H9 (cell line): ENCODE results near the gene HTRA3. TPM values are rescaled to one million over a fixed set of nuclear protein-coding genes. Genes with fewer than 3 reads are reported as not detected.

ENCODE experiments used
- DNase-seq: peaks from one replicate; pipeline ENCODE4 v3.0.0-alpha.2; 2017
- H2AFZ ChIP-seq: one replicate; pipeline ENCODE4 v1.6.1; 2013; ENCODE audit warnings: mild to moderate bottlenecking, low read length, control low read depth, moderate library complexity
- H2AK5ac ChIP-seq: 2 replicates; pipeline ENCODE4 v1.6.1; 2013; ENCODE audit warnings: low read length, control low read depth, mixed read lengths; ENCODE audit not compliant: insufficient read length
- H2BK120ac ChIP-seq: one replicate; pipeline ENCODE4 v1.6.1; 2013; ENCODE audit warnings: low read depth, mild to moderate bottlenecking, low read length, control low read depth, inconsistent platforms; ENCODE audit not compliant: poor library complexity, severe bottlenecking
- H2BK12ac ChIP-seq: 2 replicates; pipeline ENCODE4 v1.6.1; 2013; ENCODE audit warnings: low read length, control low read depth, mixed read lengths, low read depth; ENCODE audit not compliant: insufficient read length
- H2BK15ac ChIP-seq: 2 replicates; pipeline ENCODE4 v1.6.1; 2013; ENCODE audit warnings: low read depth, low read length, control low read depth
- H2BK20ac ChIP-seq: one replicate; pipeline ENCODE4 v1.6.1; 2013; ENCODE audit warnings: low read depth, mild to moderate bottlenecking, low read length, control low read depth, inconsistent platforms; ENCODE audit not compliant: poor library complexity, severe bottlenecking
- H2BK5ac ChIP-seq: 2 replicates; pipeline ENCODE4 v1.6.1; 2013; ENCODE audit warnings: low read length, control low read depth, mixed read lengths; ENCODE audit not compliant: insufficient read length
- H3K14ac ChIP-seq: 2 replicates; pipeline ENCODE4 v1.6.1; 2013; ENCODE audit warnings: low read length, control low read depth; ENCODE audit not compliant: insufficient read depth
- H3K18ac ChIP-seq: 2 replicates; pipeline ENCODE4 v1.6.1; 2013; ENCODE audit warnings: low read depth, mild to moderate bottlenecking, mixed read lengths, low read length, control low read depth; ENCODE audit not compliant: insufficient read length
- H3K23ac ChIP-seq: 2 replicates; pipeline ENCODE4 v1.6.1; 2013; ENCODE audit warnings: low read length, control low read depth, mixed read lengths, low read depth; ENCODE audit not compliant: insufficient read length
- H3K23me2 ChIP-seq: 2 replicates; pipeline ENCODE4 v1.6.1; 2013; ENCODE audit warnings: low read depth, mild to moderate bottlenecking, mixed read lengths, low read length, control low read depth; ENCODE audit not compliant: insufficient read length, poor library complexity, severe bottlenecking
- H3K27ac ChIP-seq: 2 replicates; pipeline ENCODE4 v1.5.1; 2013; ENCODE audit warnings: low read length, control low read depth, mixed read lengths, low read depth; ENCODE audit not compliant: insufficient read length
- H3K27me3 ChIP-seq: 2 replicates; pipeline ENCODE4 v1.6.1; 2013; ENCODE audit warnings: low read length, control low read depth, inconsistent platforms; ENCODE audit not compliant: insufficient read depth
- H3K4ac ChIP-seq: 2 replicates; pipeline ENCODE4 v1.6.1; 2013; ENCODE audit warnings: low read depth, mild to moderate bottlenecking, control low read depth, inconsistent platforms, low read length, moderate library complexity
- H3K4me1 ChIP-seq: 2 replicates; pipeline ENCODE4 v1.6.1; 2013; ENCODE audit warnings: low read length, control low read depth, inconsistent platforms; ENCODE audit not compliant: insufficient read depth
- H3K4me2 ChIP-seq: 2 replicates; pipeline ENCODE4 v1.6.1; 2013; ENCODE audit warnings: low read length, control low read depth, mixed read lengths; ENCODE audit not compliant: insufficient read length, insufficient read depth
- H3K56ac ChIP-seq: 2 replicates; pipeline ENCODE4 v1.6.1; 2013; ENCODE audit warnings: low read depth, mild to moderate bottlenecking, mixed read lengths, low read length, control low read depth; ENCODE audit not compliant: insufficient read length
- H3K79me1 ChIP-seq: 2 replicates; pipeline ENCODE4 v1.6.1; 2013; ENCODE audit warnings: low read depth, mild to moderate bottlenecking, moderate library complexity, low read length, control low read depth, inconsistent platforms; ENCODE audit not compliant: insufficient read depth, poor library complexity, severe bottlenecking
- H3K79me2 ChIP-seq: 2 replicates; pipeline ENCODE4 v1.6.1; 2013; ENCODE audit warnings: low read length, control low read depth, inconsistent platforms; ENCODE audit not compliant: insufficient read depth
- H3K9ac ChIP-seq: 2 replicates; pipeline ENCODE4 v1.6.1; 2013; ENCODE audit warnings: low read length, control low read depth, mixed read lengths; ENCODE audit not compliant: insufficient read length; ENCODE audit errors: extremely low read depth
- H3K9me3 ChIP-seq: one replicate; pipeline ENCODE4 v1.6.1; 2013; ENCODE audit warnings: low read depth, low read length, inconsistent platforms; ENCODE audit not compliant: control insufficient read depth
- H3T11ph ChIP-seq: one replicate; pipeline ENCODE4 v1.6.1; 2013; ENCODE audit warnings: mild to moderate bottlenecking, low read length, control low read depth, inconsistent platforms
- H4K20me1 ChIP-seq: one replicate; pipeline ENCODE4 v1.6.1; 2013; ENCODE audit not compliant: control insufficient read depth, insufficient read length, insufficient read depth
- H4K5ac ChIP-seq: 2 replicates; pipeline ENCODE4 v1.6.1; 2013; ENCODE audit warnings: low read depth, mild to moderate bottlenecking, mixed read lengths, low read length, control low read depth; ENCODE audit not compliant: insufficient read length
- H4K8ac ChIP-seq: replicated peaks from 2 replicates; pipeline ENCODE4 v1.6.1; 2013; ENCODE audit warnings: low read length, control low read depth, mixed read lengths, low read depth; ENCODE audit not compliant: insufficient read length
- H4K91ac ChIP-seq: 2 replicates; pipeline ENCODE4 v1.6.1; 2013; ENCODE audit warnings: low read depth, mild to moderate bottlenecking, moderate library complexity, mixed read lengths, low read length, control low read depth; ENCODE audit not compliant: insufficient read length
- H3K27ac Mint-ChIP-seq, 3 experiments: 2 replicates in 2 of 3; 3 replicates in 1 of 3; pipeline ENCODE4 v1.8.0; 2020 to 2021; ENCODE audit warnings: mixed read lengths in 3 of 3, mild to moderate bottlenecking in 1 of 3, moderate library complexity in 1 of 3
- H3K27me3 Mint-ChIP-seq: 2 replicates; pipeline ENCODE4 v1.8.0; 2021; ENCODE audit warnings: low read depth, mild to moderate bottlenecking, moderate library complexity, mixed read lengths
- H3K36me3 Mint-ChIP-seq, 3 experiments: 2 replicates in 2 of 3; 3 replicates in 1 of 3; pipeline ENCODE4 v1.8.0; 2020 to 2021; ENCODE audit warnings: low read depth in 3 of 3, mixed read lengths in 3 of 3; ENCODE audit not compliant: insufficient read depth in 1 of 3
- H3K4me1 Mint-ChIP-seq, 2 experiments: 2 replicates each; pipeline ENCODE4 v1.8.0; 2020; ENCODE audit warnings: mixed read lengths in 2 of 2
- H3K4me3 Mint-ChIP-seq, 2 experiments: 2 replicates in 1 of 2; 3 replicates in 1 of 2; pipeline ENCODE4 v1.8.0; 2020 to 2021; ENCODE audit warnings: mild to moderate bottlenecking in 2 of 2, mixed read lengths in 2 of 2, moderate library complexity in 1 of 2
- H3K9me3 Mint-ChIP-seq, 2 experiments: 2 replicates in 1 of 2; 3 replicates in 1 of 2; pipeline ENCODE4 v1.8.0; 2020; ENCODE audit warnings: mild to moderate bottlenecking in 2 of 2, mixed read lengths in 2 of 2, moderate library complexity in 1 of 2
- CTCF ChIP-seq: fragments of 200-600 bp; sonication (generic); conservative IDR thresholded peaks from 3 replicates; pipeline ENCODE4 v1.8.0; 2021; ENCODE audit warnings: antibody characterized with exemption, mild to moderate bottlenecking
- WGBS: extraction: QIAGEN DNeasy Blood & Tissue Kit; methylation state at CpG from one replicate; pipeline ENCODE4 v1.1.7; 2013; ENCODE audit warnings: missing lambda C conversion rate, low lambda C conversion rate, mixed read lengths; ENCODE audit not compliant: insufficient read length; ENCODE audit errors: extremely low coverage; 5-methylcytosine and 5-hydroxymethylcytosine counted together
- total RNA-seq: library from RNA; stranded (reverse); gene quantifications from 2 replicates; pipeline ENCODE4 v1.2.1, GENCODE V29; 2021

HTRA3 gene
- total RNA-seq, 1 experiment from 2014 or later: 3.0 TPM

- no peak overlapping the region for H4K8ac ChIP-seq
- H4K5ac ChIP-seq: no peak overlapping the region
- H3K36me3 Mint-ChIP-seq: no peaks in the 10 kb centered on the region; a peak in 1 of 7 replicates
- no peak overlapping the region for H2BK20ac ChIP-seq
- no peak overlapping the region for H2BK12ac ChIP-seq
- no peak overlapping the region for H2AK5ac ChIP-seq
- DNase-seq: no peak
- no peaks in the 10 kb centered on the region for H3K9me3 Mint-ChIP-seq
- no peak overlapping the region for H3K27ac Mint-ChIP-seq
- no peak overlapping the region for H2BK5ac ChIP-seq
- H3K27me3 ChIP-seq: no peaks in the 10 kb centered on the region
- H3K79me2 ChIP-seq: no peaks in the 10 kb centered on the region
- no CpG with 5 or more reads among the region's 19 CpGs for WGBS
- no peak overlapping the region for H3K56ac ChIP-seq
- no peak overlapping the region for H4K91ac ChIP-seq
- H3K79me1 ChIP-seq: no peaks in the 10 kb centered on the region
- H3K14ac ChIP-seq: no peak overlapping the region
- no peak overlapping the region for H3T11ph ChIP-seq
- no peaks in the 10 kb centered on the region for H3K4me1 ChIP-seq
- no peak overlapping the region for H3K4ac ChIP-seq
- no peak overlapping the region for H3K23ac ChIP-seq
- H2AFZ ChIP-seq: no peak overlapping the region
- H3K23me2 ChIP-seq: no peaks in the 10 kb centered on the region
- no peak for TF ChIP-seq CTCF
- no peaks in the 10 kb centered on the region for H3K9me3 ChIP-seq
- no peak overlapping the region for H2BK15ac ChIP-seq
- no peak overlapping the region for H3K27ac ChIP-seq
- H3K9ac ChIP-seq: no peak overlapping the region
- H3K27me3 Mint-ChIP-seq: peaks cover 1% of the 10 kb centered on the region; the same call in 1 of the 2 replicates
- no peak overlapping the region for H3K18ac ChIP-seq
- H3K4me3 Mint-ChIP-seq: no peak overlapping the region
- no peak overlapping the region for H2BK120ac ChIP-seq
- H3K4me1 Mint-ChIP-seq: no peaks in the 10 kb centered on the region
- H4K20me1 ChIP-seq: peaks cover 3% of the 10 kb centered on the region
- no peak overlapping the region for H3K4me2 ChIP-seq
Measured at GRCh38 chr4:8281519-8282133, 12.1 kb downstream of the HTRA3 start.
